Heart left ventricle (tissue), 16 donors: Measurements from ENCODE around the gene ZNF524. TPM values are rescaled to one million over a fixed set of nuclear protein-coding genes. Genes with fewer than 3 reads are reported as not detected.

Experiments
- ATAC-seq, 4 donors: fragments of 200-7000 bp; cut with Tn5 transposase; one replicate each; pipeline ENCODE4 v1.9.1; 2020 to 2022; ENCODE audit warnings: moderate library complexity in 4 of 4, mild to moderate bottlenecking in 3 of 4, moderate number of reproducible peaks in 1 of 4
- DNase-seq, 5 donors: peaks; one replicate each; pipeline ENCODE4 v3.0.0-alpha.2; 2020
- H3K27ac ChIP-seq, 12 donors: fragments of 200-600 bp; sonication (generic) in 4 of 12; one replicate each; pipeline versions ENCODE4 v1.5.0 to v1.8.0; 2016 to 2022; ENCODE audit warnings: mild to moderate bottlenecking in 2 of 12
- H3K27me3 ChIP-seq, 9 donors: fragments of 200-600 bp; sonication (generic) in 2 of 9; one replicate each; pipeline versions ENCODE4 v1.5.1 to v1.8.0; 2016 to 2022; ENCODE audit warnings: mild to moderate bottlenecking in 3 of 9
- H3K36me3 ChIP-seq, 9 donors: fragments of 200-600 bp; sonication (generic) in 2 of 9; one replicate each; pipeline versions ENCODE4 v1.5.0 to v1.8.0; 2018 to 2022; ENCODE audit warnings: mild to moderate bottlenecking in 2 of 9
- H3K4me1 ChIP-seq, 12 donors: fragments of 200-600 bp; sonication (generic) in 4 of 12; one replicate each; pipeline versions ENCODE4 v1.5.0 to v1.8.0; 2016 to 2022; ENCODE audit warnings: mild to moderate bottlenecking in 3 of 12
- H3K4me3 ChIP-seq, 12 donors: fragments of 200-600 bp; sonication (generic) in 4 of 12; one replicate each; pipeline versions ENCODE4 v1.5.0 to v1.8.0; 2017 to 2022; ENCODE audit warnings: mild to moderate bottlenecking in 9 of 12, moderate library complexity in 4 of 12
- H3K9me3 ChIP-seq, 12 donors: fragments of 200-600 bp; sonication (generic) in 4 of 12; one replicate each; pipeline versions ENCODE4 v1.5.0 to v1.8.0; 2016 to 2022; ENCODE audit warnings: mild to moderate bottlenecking in 1 of 12
- CTCF ChIP-seq, 12 donors: fragments of 200-600 bp; sonication (generic) in 4 of 12; IDR thresholded peaks; one replicate each; pipeline versions ENCODE4 v1.5.0 to v1.8.0; 2018 to 2022; ENCODE audit warnings: antibody characterized with exemption in 12 of 12, mild to moderate bottlenecking in 5 of 12
- POLR2A ChIP-seq, 2 donors: fragments of 450-650 bp; IDR thresholded peaks; one replicate each; pipeline ENCODE4 v1.6.1; 2017; ENCODE audit warnings: antibody characterized with exemption in 2 of 2, mild to moderate bottlenecking in 2 of 2, moderate library complexity in 2 of 2
- WGBS, 4 donors: extraction: QIAGEN DNeasy Blood & Tissue Kit in 2 of 4; methylation state at CpG; one replicate each; pipeline versions ENCODE4 v1.1.5 to v1.1.7; 2013 to 2018; 5-methylcytosine and 5-hydroxymethylcytosine counted together
- intact Hi-C, 10 donors: fragments of 100-400 bp; cut with DNase I; formaldehyde crosslinking; loops; one replicate each; pipeline versions ENCODE4 v1.11.1 to v1.14.2; 2022
- polyA plus RNA-seq, 2 donors: library from polyadenylated mRNA; stranded (reverse); fragments of 200-250 nt; gene quantifications; one replicate each; pipeline ENCODE4 v1.2.3, GENCODE V29; 2013
- total RNA-seq, 9 donors: library from RNA; depleted of rRNA in 2 of 9; stranded (reverse); fragments of >200 nt in 2 of 9; fragmentation: NEBNext Ultra II Directional in 3 of 9; extraction: Animal tissue kit (Norgen Biotek cat#: 25700) in 3 of 9; gene quantifications; one replicate each; pipeline versions ENCODE4 v1.1.0 to v1.2.4, GENCODE V29; 2016 to 2023
- donor health status: ischemic (EF 13 %, LVEDD 7.1; RV severe dilation, severe dysfunction).
- donor health status: healthy with polysubstance abuse.
- donor health status: DM: no; HTN: yes; CAD: no.
- donor health status: DM: no; HTN: no; CAD: no.
- donor health status: ischemic (EF 25% LVEDD 6.9; RV normal size, moderate dysfunction).
- donor health status: ischemic (EF 25% LVEDD 5.7; RV mildly dilated, moderate dysfunction).
- donor health status: healthy.
- donor health status: DM: yes; HTN: yes; CAD: no.
- donor health status: ischemic (EF 35%, LVEDD 5.7; RV mildly dilated, moderate dysfunction).
- donor health status: nonischemic (EF 11% LVEDD 7.7; RV severe dilation, severe dysfunction).
- donor health status: DM: yes; HTN: yes; CAD: no.
- donor health status: PGD.
- donor health status: ischemic (EF 29% LVEDD 5.4; RV normal size, mild dysfunction).
- donor health status: nonischemic (EF 23%, LVEDD 6.1; RV moderate dilation, normal function).

ZNF524 gene
- total and polyA plus RNA-seq, 11 donors, result 11.0 to 34.7 (median 16.7) TPM

- intact Hi-C loops, result no loop called here
- Histone ChIP-seq H3K27ac (peak within 1 kb of the TSS; percentile 59 to 96 (median 92)), H3K4me3 (peak within 1 kb of the TSS; percentile 64 to 98 (median 84)), H3K27me3 (no peaks in the 10 kb centered on the region), H3K4me1 (peaks cover 14 to 75% (median 49%) of the 10 kb centered on the region in 12 donors), H3K36me3 (peaks cover 0 to 19% (median 13%) of the 10 kb centered on the region in 9 donors), H3K9me3 (no peaks in the 10 kb centered on the region)
- peak; percentile 20 to 67 (median 44) for ATAC-seq
- DNase-seq, result peak; percentile 72 to 89 (median 75)
- 2 to 3% (median 2%) methylated on average over 51 to 56 of the region's 56 CpGs for WGBS, 4 donors
- TF ChIP-seq CTCF (IDR thresholded peaks at IDR 0.05) (no peak), POLR2A (IDR thresholded peaks at IDR 0.05) (peak in 1 of 2 donors; percentile 38)
These were observed 43.2 kb downstream of the ZNF524 start, which contains the start of gene ZNF581 for GRCh38 chr19:55643003-55643886. Gene ZNF581 (plus strand): TSS chr19:55643649. CDS start chr19:55644572, 923 bp downstream.

GRCh38 chr19:55643887-55644176, 43.7 kb downstream of the ZNF524 start:
- Histone ChIP-seq H3K36me3 (peaks cover 0 to 15% (median 13%) of the 10 kb centered on the region in 9 donors), H3K27ac (peak overlapping the region; percentile 59 to 96 (median 90)), H3K4me1 (peaks cover 14 to 75% (median 55%) of the 10 kb centered on the region in 12 donors), H3K27me3 (no peaks in the 10 kb centered on the region), H3K4me3 (peak overlapping the region; percentile 64 to 98 (median 84)), H3K9me3 (no peaks in the 10 kb centered on the region)
- ATAC-seq (no peak), DNase-seq (no peak)
- 0 to 1% (median 0%) methylated on average over 11 to 15 of the region's 15 CpGs for WGBS, 4 donors
- intact Hi-C loops, result no loop called here
- TF ChIP-seq POLR2A (IDR thresholded peaks at IDR 0.05) (no peak), CTCF (IDR thresholded peaks at IDR 0.05) (no peak)

DNA sequence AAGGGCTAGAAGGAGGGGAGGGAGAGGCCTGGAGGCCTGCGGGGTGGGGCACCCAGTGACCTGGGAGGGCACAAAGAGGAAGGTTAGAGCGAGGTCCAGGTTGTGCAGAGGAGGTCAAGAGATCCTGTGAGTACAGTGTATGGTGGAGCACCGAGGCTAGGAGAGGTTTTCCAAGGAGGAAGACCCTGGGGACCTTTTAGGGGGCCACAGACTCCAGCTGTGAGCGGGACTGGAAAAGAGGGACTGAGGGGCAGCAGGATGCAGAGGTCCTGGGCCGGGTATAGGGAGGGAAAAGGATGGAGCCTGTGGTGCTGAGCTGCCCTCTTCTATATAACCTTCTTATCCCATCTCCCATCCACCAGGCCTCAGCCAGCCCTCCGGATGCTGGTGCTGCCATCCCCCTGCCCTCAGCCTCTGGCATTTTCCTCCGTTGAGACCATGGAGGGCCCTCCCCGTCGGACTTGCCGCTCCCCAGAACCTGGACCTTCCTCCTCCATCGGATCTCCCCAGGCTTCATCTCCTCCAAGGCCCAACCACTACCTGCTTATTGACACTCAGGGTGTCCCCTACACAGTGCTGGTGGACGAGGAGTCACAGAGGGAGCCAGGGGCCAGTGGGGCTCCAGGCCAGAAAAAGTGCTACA, 44.2 kb downstream of the ZNF524 start:
- peaks cover 14 to 75% (median 55%) of the 10 kb centered on the region in 12 donors for H3K4me1 ChIP-seq
- peak overlapping the region; percentile 64 to 98 (median 84) for H3K4me3 ChIP-seq
- peaks cover 0 to 15% (median 13%) of the 10 kb centered on the region in 9 donors for H3K36me3 ChIP-seq
- 47 to 51% (median 49%) methylated on average over 11 to 12 of the region's 12 CpGs for WGBS, 4 donors
- intact Hi-C loops, result no loop called here
- no peak for DNase-seq
- no peak for ATAC-seq
- peak overlapping the region in 10 of 12 donors; percentile 74 to 96 (median 90) for H3K27ac ChIP-seq
- no peaks in the 10 kb centered on the region for H3K9me3 ChIP-seq
- no peak for TF ChIP-seq CTCF (IDR thresholded peaks at IDR 0.05)
- TF ChIP-seq POLR2A (IDR thresholded peaks at IDR 0.05), result no peak
- H3K27me3 ChIP-seq, result no peaks in the 10 kb centered on the region
